ENCODE measurements around the gene CD6. TPM values are rescaled to one million over a fixed set of nuclear protein-coding genes. Genes with fewer than 3 reads are reported as not detected.

Gene CD6
- total and polyA plus RNA-seq, 3 donors from 2014 or later: 0.87 to 3.1 (median 1.6) TPM

GRCh38 chr11:60987577-60988277 is 16.2 kb downstream of the CD6 start:
- WGBS, 2 donors: 81 to 89% methylated on average over 9 of the region's 9 CpGs
- Histone ChIP-seq H3K9me3 (no peaks in the 10 kb centered on the region), H3K27me3 (no peaks in the 10 kb centered on the region), H3K36me3 (ENCODE audit: low read depth, missing control alignments) (no peaks in the 10 kb centered on the region), H3K4me1 (peaks cover under 1% of the 10 kb centered on the region), H3K27ac (no peak overlapping the region), H3K4me3 (no peak overlapping the region)
- intact Hi-C loops (cut with DNase I; ENCODE audit: low total_unique reads): no loop called here
- TF ChIP-seq CTCF (IDR thresholded peaks at IDR 0.05): no peak
- TF ChIP-seq POLR2A (IDR thresholded peaks at IDR 0.05): no peak
- DNase-seq: no peak

- DNase-seq: no peak
- no peak for TF ChIP-seq CTCF (IDR thresholded peaks at IDR 0.05)
- no peak for TF ChIP-seq POLR2A (IDR thresholded peaks at IDR 0.05)
- intact Hi-C loops (cut with DNase I; ENCODE audit: low total_unique reads): no loop called here
- no peaks in the 10 kb centered on the region for H3K27me3 ChIP-seq
- no peak overlapping the region for H3K27ac ChIP-seq
- no peak overlapping the region for H3K4me3 ChIP-seq
- H3K4me1 ChIP-seq: peaks cover 10% of the 10 kb centered on the region
- H3K36me3 ChIP-seq (ENCODE audit: low read depth, missing control alignments): no peaks in the 10 kb centered on the region
- 100% methylated on average over 2 of the region's 2 CpGs for WGBS, 2 donors
- H3K9me3 ChIP-seq: no peaks in the 10 kb centered on the region
Measured at GRCh38 chr11:60988658-60989057, 17.2 kb downstream of the CD6 start.

GRCh38 chr11:60989093-60989650 is 17.7 kb downstream of the CD6 start:
- no peak overlapping the region for H3K27ac ChIP-seq
- no peaks in the 10 kb centered on the region for H3K36me3 ChIP-seq (ENCODE audit: low read depth, missing control alignments)
- peaks cover 11% of the 10 kb centered on the region for H3K4me1 ChIP-seq
- no peak overlapping the region for H3K4me3 ChIP-seq
- intact Hi-C loops (cut with DNase I; ENCODE audit: low total_unique reads): no loop called here
- TF ChIP-seq CTCF (IDR thresholded peaks at IDR 0.05): no peak
- no peak for TF ChIP-seq POLR2A (IDR thresholded peaks at IDR 0.05)
- no peaks in the 10 kb centered on the region for H3K27me3 ChIP-seq
- no peak for DNase-seq
- 65 to 80% methylated on average over 12 of the region's 12 CpGs for WGBS, 2 donors
- no peaks in the 10 kb centered on the region for H3K9me3 ChIP-seq

GRCh38 chr11:60991457-60991856 is 20.0 kb downstream of the CD6 start:
- intact Hi-C loops (cut with DNase I; ENCODE audit: low total_unique reads): no loop called here
- H3K36me3 ChIP-seq (ENCODE audit: low read depth, missing control alignments): no peaks in the 10 kb centered on the region
- TF ChIP-seq POLR2A (IDR thresholded peaks at IDR 0.05) (no peak), CTCF (IDR thresholded peaks at IDR 0.05) (no peak)
- DNase-seq: no peak
- H3K4me3 ChIP-seq: no peak overlapping the region
- H3K27me3 ChIP-seq: no peaks in the 10 kb centered on the region
- 86 to 92% methylated on average over 4 of the region's 4 CpGs for WGBS, 2 donors
- no peaks in the 10 kb centered on the region for H3K9me3 ChIP-seq
- H3K4me1 ChIP-seq: peaks cover 11% of the 10 kb centered on the region
- H3K27ac ChIP-seq: no peak overlapping the region
